GM12878 (cell line): ENCODE results near the gene PTPRN2.

Experiments
- BCL11A ChIP-seq: IDR thresholded peaks from 2 replicates; pipeline ENCODE4 v1.6.1; 2011; ENCODE audit warnings: low read depth, low read length
- EZH2 ChIP-seq: IDR thresholded peaks from 2 replicates; pipeline ENCODE4 v1.6.1; 2012; ENCODE audit warnings: low read depth, mild to moderate bottlenecking, control low read depth, inconsistent platforms, low read length, borderline replicate concordance; ENCODE audit not compliant: control insufficient read depth
- FOXK2 ChIP-seq: fragments of 450-650 bp; IDR thresholded peaks from 2 replicates; pipeline ENCODE4 v1.6.1; 2017; ENCODE audit warnings: mild to moderate bottlenecking, moderate library complexity
- FOXM1 ChIP-seq: IDR thresholded peaks from 2 replicates; pipeline ENCODE4 v1.6.1; 2012; ENCODE audit warnings: low read depth, mild to moderate bottlenecking, inconsistent platforms, low read length, moderate library complexity
- HDGF ChIP-seq: fragments of 450-650 bp; IDR thresholded peaks from 2 replicates; pipeline ENCODE4 v1.6.1; 2016; ENCODE audit warnings: antibody characterized with exemption
- MEF2A ChIP-seq: IDR thresholded peaks from 2 replicates; pipeline ENCODE4 v1.6.1; 2011; ENCODE audit warnings: low read depth, mild to moderate bottlenecking, low read length, moderate library complexity; ENCODE audit not compliant: insufficient read depth
- POLR2AphosphoS5 ChIP-seq: IDR thresholded peaks from 2 replicates; pipeline ENCODE4 v1.6.1; 2011; ENCODE audit warnings: mild to moderate bottlenecking, low read length, inconsistent platforms
- POU2F2 ChIP-seq: IDR thresholded peaks from 3 replicates; pipeline ENCODE4 v1.6.1; 2011; ENCODE audit warnings: low read depth, mild to moderate bottlenecking, low read length, borderline replicate concordance
- SPI1 ChIP-seq: IDR thresholded peaks from 2 replicates; pipeline ENCODE4 v1.6.1; 2011; ENCODE audit warnings: low read depth, mild to moderate bottlenecking, low read length, moderate library complexity, borderline replicate concordance; ENCODE audit not compliant: insufficient read depth
- YY1 ChIP-seq: IDR thresholded peaks from 2 replicates; pipeline ENCODE4 v1.6.1; 2011; ENCODE audit warnings: low read depth, mild to moderate bottlenecking, low read length
- TF ChIP-seq, protein P1 (sequence below): fragments of 450-650 bp; IDR thresholded peaks from 2 replicates; pipeline ENCODE4 v1.6.1; 2017; ENCODE audit warnings: antibody characterized with exemption, mild to moderate bottlenecking, moderate library complexity
- TF ChIP-seq, protein P2 (sequence below), 3 experiments: IDR thresholded peaks in 2 of 3; conservative IDR thresholded peaks in 1 of 3; 2 replicates each; pipeline ENCODE4 v1.5.1; 2011; ENCODE audit warnings: low read depth in 3 of 3, low read length in 3 of 3, mild to moderate bottlenecking in 3 of 3, control low read depth in 2 of 3, moderate library complexity in 2 of 3, inconsistent platforms in 1 of 3, mixed read lengths in 1 of 3; ENCODE audit not compliant: control insufficient read depth in 2 of 3, insufficient read depth in 1 of 3; ENCODE audit errors: extremely low read depth in 1 of 3
- TF ChIP-seq, protein P3 (sequence below): IDR thresholded peaks from 2 replicates; pipeline ENCODE4 v1.6.1; 2012; ENCODE audit warnings: mild to moderate bottlenecking, low read depth, low read length
- TF ChIP-seq, protein P4 (sequence below): IDR thresholded peaks from 2 replicates; pipeline ENCODE4 v1.6.1; 2011; ENCODE audit warnings: low read depth, mild to moderate bottlenecking, low read length, moderate library complexity, borderline replicate concordance; ENCODE audit errors: extremely low read depth

- TF ChIP-seq SPI1 (no peak), MEF2A (no peak), FOXM1 (no peak), FOXK2 (no peak), YY1 (no peak), BCL11A (no peak), POLR2AphosphoS5 (no peak), EZH2 (no peak), POU2F2 (no peak), HDGF (no peak)
- TF ChIP-seq, protein P1, sequence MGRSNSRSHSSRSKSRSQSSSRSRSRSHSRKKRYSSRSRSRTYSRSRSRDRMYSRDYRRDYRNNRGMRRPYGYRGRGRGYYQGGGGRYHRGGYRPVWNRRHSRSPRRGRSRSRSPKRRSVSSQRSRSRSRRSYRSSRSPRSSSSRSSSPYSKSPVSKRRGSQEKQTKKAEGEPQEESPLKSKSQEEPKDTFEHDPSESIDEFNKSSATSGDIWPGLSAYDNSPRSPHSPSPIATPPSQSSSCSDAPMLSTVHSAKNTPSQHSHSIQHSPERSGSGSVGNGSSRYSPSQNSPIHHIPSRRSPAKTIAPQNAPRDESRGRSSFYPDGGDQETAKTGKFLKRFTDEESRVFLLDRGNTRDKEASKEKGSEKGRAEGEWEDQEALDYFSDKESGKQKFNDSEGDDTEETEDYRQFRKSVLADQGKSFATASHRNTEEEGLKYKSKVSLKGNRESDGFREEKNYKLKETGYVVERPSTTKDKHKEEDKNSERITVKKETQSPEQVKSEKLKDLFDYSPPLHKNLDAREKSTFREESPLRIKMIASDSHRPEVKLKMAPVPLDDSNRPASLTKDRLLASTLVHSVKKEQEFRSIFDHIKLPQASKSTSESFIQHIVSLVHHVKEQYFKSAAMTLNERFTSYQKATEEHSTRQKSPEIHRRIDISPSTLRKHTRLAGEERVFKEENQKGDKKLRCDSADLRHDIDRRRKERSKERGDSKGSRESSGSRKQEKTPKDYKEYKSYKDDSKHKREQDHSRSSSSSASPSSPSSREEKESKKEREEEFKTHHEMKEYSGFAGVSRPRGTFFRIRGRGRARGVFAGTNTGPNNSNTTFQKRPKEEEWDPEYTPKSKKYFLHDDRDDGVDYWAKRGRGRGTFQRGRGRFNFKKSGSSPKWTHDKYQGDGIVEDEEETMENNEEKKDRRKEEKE = no peak
- TF ChIP-seq, protein P2, sequence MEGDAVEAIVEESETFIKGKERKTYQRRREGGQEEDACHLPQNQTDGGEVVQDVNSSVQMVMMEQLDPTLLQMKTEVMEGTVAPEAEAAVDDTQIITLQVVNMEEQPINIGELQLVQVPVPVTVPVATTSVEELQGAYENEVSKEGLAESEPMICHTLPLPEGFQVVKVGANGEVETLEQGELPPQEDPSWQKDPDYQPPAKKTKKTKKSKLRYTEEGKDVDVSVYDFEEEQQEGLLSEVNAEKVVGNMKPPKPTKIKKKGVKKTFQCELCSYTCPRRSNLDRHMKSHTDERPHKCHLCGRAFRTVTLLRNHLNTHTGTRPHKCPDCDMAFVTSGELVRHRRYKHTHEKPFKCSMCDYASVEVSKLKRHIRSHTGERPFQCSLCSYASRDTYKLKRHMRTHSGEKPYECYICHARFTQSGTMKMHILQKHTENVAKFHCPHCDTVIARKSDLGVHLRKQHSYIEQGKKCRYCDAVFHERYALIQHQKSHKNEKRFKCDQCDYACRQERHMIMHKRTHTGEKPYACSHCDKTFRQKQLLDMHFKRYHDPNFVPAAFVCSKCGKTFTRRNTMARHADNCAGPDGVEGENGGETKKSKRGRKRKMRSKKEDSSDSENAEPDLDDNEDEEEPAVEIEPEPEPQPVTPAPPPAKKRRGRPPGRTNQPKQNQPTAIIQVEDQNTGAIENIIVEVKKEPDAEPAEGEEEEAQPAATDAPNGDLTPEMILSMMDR (IDR thresholded peaks at IDR 0.05 in 2 of 3, conservative IDR thresholded peaks at IDR 0.05 in 1 of 3; ENCODE audit: control insufficient read depth in 2 of 3, extremely low read depth in 1 of 3, insufficient read depth in 1 of 3, low read depth in 3 of 3, low read length in 3 of 3) = no peak
- TF ChIP-seq, protein P3, sequence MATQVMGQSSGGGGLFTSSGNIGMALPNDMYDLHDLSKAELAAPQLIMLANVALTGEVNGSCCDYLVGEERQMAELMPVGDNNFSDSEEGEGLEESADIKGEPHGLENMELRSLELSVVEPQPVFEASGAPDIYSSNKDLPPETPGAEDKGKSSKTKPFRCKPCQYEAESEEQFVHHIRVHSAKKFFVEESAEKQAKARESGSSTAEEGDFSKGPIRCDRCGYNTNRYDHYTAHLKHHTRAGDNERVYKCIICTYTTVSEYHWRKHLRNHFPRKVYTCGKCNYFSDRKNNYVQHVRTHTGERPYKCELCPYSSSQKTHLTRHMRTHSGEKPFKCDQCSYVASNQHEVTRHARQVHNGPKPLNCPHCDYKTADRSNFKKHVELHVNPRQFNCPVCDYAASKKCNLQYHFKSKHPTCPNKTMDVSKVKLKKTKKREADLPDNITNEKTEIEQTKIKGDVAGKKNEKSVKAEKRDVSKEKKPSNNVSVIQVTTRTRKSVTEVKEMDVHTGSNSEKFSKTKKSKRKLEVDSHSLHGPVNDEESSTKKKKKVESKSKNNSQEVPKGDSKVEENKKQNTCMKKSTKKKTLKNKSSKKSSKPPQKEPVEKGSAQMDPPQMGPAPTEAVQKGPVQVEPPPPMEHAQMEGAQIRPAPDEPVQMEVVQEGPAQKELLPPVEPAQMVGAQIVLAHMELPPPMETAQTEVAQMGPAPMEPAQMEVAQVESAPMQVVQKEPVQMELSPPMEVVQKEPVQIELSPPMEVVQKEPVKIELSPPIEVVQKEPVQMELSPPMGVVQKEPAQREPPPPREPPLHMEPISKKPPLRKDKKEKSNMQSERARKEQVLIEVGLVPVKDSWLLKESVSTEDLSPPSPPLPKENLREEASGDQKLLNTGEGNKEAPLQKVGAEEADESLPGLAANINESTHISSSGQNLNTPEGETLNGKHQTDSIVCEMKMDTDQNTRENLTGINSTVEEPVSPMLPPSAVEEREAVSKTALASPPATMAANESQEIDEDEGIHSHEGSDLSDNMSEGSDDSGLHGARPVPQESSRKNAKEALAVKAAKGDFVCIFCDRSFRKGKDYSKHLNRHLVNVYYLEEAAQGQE = no peak
- TF ChIP-seq, protein P4, sequence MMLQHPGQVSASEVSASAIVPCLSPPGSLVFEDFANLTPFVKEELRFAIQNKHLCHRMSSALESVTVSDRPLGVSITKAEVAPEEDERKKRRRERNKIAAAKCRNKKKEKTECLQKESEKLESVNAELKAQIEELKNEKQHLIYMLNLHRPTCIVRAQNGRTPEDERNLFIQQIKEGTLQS = no peak
These were observed 879.4 kb downstream of the PTPRN2 start for GRCh38 chr7:157707983-157708918.
